ENCODE data around the gene MRRF.

DNA sequence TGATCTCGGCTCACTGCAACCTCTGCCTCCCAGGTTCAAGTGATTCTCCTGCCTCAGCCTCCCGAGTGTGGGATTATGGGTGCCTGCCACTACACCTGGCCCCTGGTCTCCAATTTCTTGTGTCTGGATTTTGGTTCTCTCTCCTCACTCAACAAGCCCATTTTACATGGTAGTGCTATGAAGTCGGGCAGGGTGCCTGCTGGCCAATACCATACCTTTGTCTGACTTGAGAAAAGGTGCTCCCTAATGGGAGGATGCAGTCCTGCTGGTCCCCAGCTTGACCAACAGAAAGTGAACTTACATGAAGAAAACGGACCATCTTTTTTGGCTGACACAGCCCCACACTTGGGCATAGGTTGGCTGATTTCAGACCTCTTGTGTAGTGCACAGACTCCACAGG is 84.5 kb downstream of the MRRF start:
- TF ChIP-seq GATA2 (IDR thresholded peaks at IDR 0.05; ENCODE audit: low read depth, low read length): no peak
- no peak for TF ChIP-seq GATA3 (IDR thresholded peaks at IDR 0.05; ENCODE audit: low read depth, low read length)

Data from SH-SY5Y (cell line).